MV-4-11 (cell line): ENCODE measurements around the gene TTC3.

ENCODE experiments used
- DNase-seq: peaks from one replicate; lab custom pipeline; 2025; lab: John Stamatoyannopoulos, UW

TTC3 gene

DNA sequence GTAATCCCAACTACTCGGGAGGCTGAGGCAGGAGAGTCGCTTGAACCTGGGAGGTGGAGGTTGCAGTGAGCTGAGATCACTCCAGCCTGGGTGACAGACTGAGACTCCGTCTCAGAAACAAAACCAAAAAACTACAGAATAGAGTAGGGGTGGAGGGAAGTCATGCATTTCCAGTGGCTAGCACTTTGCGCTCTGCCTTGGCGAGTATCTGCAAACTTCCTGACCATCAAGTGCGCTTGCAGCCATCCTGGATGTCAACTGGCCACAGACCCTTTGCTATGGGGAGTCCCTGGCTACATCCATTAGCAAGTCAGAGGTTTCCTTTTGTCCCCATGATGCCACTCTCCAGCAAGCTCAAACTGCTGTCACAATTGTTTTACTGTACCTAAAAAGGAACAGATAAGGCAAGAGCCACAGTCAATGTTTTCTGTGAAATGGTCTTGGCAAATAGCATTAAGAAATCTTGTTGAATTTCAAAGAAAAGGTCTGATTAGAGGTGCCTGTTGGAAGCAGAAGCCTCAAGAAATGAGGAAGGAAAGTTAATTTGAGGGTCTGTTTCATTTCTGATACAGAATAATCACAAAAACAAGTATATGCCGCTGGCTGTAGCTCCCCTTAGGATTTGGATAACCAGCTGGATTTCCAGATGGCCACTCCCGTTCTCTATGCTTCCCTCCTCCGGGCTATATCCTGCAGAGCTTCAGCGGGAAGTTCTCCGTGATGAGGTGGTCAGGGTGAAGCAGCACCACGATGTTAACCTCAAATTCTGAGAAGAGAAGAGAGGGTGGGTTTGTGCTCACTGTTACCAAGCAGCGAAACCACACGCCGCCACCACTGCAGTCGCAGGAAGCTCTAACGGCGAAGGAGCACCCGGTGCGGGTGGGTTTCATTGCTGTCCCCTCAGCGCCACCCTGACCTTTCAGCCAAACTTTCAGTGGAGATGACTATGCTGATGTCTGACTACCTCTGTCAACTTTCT lies 152.1 kb downstream of the TTC3 start:
- peak; percentile 70 for DNase-seq

- DNase-seq, result no peak
Measured at GRCh38 chr21:37226041-37226920, 153.2 kb downstream of the TTC3 start.

DNA sequence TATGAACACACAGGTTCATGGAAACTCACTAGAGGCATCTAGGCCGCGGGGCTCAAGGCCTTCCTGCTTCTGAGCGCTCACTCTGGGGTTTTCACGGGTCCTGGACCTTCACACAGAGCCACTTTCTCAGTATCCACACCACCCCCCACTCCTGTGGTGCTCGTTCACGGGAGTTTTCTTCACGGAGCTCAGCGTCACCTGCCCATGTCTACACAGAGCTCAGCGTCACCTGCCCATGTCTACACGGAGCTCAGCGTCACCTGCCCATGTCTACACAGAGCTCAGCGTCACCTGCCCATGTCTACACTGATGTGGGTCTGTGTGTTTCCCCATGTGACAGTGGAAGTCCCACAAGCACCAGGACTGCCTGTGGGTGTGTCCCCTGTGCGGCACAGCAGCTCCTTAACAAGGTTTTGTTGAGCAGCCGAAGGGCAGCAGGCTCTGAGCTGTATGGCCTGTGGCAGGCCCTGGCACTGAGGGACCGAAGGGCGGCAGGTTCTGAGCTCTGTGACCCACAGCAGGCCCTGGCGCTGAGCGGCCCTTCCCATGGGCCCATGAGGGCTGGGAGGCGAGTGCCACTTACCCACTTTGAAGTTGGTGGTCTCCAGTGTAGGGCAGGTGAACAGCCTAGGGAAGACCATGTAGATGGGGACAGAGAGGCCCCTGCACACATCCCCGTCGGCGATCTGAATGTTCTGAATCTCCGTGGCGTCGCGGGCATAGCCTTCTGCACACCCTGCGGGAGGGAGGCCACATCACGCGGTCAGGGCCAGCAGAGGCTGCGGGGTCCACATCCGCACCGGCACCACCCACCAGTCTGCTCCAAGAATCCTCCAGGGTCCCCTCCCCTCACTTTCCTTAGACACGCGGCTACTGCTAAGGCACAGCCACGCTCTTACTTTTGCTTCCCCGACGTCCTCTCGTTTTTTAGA lies 154.3 kb downstream of the TTC3 start:
- DNase-seq, result no peak

GRCh38 chr21:37228003-37228400 lies 154.9 kb downstream of the TTC3 start:
- DNase-seq, result no peak

DNA sequence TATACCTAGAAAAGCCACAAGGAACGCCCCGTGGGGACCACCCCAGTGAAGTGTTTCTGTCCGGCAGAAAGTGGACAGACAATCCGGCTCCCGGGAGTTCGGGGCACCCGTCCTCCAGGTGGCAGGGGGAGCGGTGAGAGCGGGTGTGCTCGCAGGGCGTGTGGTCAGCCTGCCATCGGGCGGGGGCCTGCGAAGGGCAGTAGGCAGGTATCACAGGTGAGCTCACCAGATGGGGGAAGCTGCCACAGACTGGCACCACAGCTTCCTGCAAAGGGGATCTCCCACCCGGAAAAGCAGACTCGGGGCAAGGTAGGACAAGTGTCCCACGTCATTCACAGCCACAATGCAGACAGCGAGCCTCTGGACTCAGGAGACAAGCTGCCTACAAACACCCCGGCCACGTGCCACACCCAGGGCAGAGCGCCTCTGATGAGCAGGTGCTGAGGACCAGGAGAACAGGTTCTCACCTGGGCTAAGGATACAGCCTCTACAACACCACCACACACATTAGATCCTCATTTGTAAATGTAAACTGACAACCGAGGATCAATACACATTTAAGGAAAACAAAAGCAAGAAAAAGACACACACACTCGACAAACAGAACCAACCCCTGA lies 157.7 kb downstream of the TTC3 start:
- no peak for DNase-seq

- no peak for DNase-seq
Measured at GRCh38 chr21:37231249-37231645, 158.2 kb downstream of the TTC3 start.

DNA sequence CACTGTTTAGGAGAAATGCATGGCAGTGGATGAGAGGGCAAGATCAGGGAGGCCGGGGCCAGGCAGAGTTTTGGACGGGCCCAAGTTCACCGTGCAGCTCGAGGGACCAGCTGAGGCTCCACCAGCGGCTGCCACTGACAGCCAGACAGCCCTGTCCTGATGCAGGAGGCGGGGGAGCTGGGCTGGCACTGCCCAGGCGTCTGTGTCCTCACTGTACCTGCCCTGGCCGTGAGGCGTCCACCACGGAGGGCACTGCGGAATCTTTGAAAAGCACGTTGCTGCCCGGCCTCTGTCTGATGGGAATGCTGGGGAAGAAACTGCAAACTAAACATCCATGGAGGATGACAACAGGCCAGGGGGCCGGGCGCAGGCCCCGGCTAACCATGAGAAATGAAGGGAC lies 158.6 kb downstream of the TTC3 start:
- DNase-seq, result no peak

- no peak for DNase-seq
Measured at GRCh38 chr21:37232274-37233018, 159.4 kb downstream of the TTC3 start.

DNA sequence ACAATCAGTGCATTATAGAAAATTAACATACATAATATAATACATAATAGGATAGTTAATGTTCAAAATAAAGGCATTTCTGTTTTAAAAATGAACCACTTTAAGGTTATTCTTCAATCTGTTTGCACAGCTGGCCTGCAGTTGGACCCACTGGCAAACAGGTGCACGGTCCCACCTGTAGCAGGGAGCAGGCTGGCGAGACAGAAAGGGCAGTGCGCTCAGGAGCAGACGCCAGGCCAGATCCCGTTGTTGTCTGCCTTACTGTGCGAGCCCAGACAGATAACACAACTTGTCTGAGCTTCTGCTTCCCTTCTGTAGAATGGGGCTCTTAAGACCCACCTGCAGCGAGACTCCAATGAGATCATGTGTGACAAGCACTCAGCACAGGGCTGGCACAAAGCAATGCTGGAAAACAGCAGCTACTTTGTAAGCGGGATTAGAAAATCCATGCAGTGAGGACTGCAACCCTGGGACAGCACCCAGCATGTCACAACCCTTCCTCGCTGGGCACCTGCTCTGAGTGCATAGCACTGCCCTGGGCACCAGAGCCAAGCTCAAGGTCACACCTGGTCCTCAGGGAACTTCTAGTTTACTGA lies 160.6 kb downstream of the TTC3 start:
- DNase-seq, result no peak

- no peak for DNase-seq
Measured at GRCh38 chr21:37237346-37237745, 164.3 kb downstream of the TTC3 start.

GRCh38 chr21:37237764-37238163 lies 164.7 kb downstream of the TTC3 start:
- DNase-seq, result no peak

GRCh38 chr21:37240978-37241377 lies 167.9 kb downstream of the TTC3 start:
- no peak for DNase-seq

- DNase-seq, result no peak
Measured at GRCh38 chr21:37241426-37241825, 168.4 kb downstream of the TTC3 start.

DNA sequence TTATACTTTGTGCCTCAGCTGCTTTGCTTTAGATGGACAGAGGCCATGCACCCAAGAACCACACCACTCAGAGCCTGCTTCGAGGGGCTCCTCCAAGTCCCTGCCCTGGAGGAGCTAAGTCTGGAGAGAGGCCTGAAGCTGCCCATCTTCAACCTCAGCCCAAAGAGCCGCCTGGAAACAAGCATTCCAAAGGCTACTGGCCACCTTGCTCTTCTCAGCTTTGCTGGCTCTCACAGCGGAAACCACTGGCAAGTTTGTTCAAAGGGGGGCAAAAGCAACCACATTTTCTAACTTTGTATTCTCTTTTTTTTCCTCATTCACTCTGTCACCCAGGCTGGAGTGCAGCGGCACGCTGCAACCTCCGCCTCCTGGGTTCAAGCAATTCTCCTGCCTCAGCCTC lies 170.9 kb downstream of the TTC3 start:
- DNase-seq, result no peak

- peak; percentile 44 for DNase-seq
Measured at GRCh38 chr21:37244501-37245095, 171.5 kb downstream of the TTC3 start.

- no peak for DNase-seq
Measured at GRCh38 chr21:37245151-37245550, 172.1 kb downstream of the TTC3 start.

DNA sequence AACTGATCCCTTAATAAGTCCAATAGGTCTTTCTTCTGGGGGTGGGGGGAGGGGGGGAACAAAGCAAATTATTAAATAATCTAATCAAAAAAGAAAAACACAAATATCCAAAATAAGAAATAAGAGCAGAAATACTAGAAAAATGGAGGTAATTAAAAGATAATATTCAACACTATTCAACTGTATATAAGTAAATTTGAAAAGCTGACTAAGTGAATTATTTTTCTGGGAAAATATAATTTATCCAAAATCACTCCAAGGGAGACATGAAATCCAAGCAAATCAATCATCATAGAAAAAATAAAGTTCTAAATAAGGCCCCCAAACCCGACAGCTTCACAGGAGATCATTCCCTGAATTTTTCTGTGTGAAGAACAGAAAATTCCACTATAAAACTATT lies 175.2 kb downstream of the TTC3 start:
- DNase-seq, result no peak

DNA sequence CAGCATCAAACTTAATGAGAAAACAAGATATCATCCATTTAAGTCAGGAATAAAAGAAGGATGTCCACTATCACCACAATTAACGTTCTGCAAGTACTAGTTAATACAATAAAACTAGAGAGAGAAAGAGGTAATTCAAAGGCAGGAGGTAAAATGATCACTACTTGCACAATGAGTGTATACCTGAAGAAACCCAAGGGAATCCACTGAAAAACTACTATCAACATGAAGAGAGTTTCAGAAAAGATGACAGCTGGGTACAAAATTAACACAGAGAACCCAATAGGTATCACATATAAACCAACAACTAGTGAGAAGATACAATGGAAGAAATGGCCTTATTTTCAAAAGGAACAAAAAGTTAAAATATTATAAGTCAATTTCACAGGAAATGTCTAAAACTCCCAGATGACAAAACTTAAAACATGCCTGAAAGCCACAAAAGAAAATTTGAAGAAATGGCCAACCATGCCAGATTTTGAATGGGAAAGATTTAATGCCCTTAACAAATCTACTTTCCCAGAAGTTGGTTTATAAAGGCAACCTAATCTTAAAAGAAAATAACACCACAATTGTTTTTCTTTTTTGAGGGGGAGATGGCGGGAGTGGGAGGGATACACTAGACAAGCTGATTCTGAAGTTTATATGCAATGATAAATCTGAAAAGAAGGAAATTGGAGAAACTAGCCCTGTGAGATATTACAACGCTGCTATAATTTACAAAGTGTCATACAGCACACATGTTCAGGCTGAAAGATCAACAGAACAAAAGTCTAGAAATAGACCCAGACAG lies 176.3 kb downstream of the TTC3 start:
- no peak for DNase-seq

GRCh38 chr21:37251294-37251634 lies 178.2 kb downstream of the TTC3 start:
- peak; percentile 92 for DNase-seq
